Measurements from ENCODE around the gene YWHAQ. TPM values are rescaled to one million over a fixed set of nuclear protein-coding genes. Genes with fewer than 3 reads are reported as not detected.

YWHAQ gene
- total and polyA plus RNA-seq, 2 of the 4 experiments (the other 2 are of a cell fraction), result 196 to 255 TPM

DNA sequence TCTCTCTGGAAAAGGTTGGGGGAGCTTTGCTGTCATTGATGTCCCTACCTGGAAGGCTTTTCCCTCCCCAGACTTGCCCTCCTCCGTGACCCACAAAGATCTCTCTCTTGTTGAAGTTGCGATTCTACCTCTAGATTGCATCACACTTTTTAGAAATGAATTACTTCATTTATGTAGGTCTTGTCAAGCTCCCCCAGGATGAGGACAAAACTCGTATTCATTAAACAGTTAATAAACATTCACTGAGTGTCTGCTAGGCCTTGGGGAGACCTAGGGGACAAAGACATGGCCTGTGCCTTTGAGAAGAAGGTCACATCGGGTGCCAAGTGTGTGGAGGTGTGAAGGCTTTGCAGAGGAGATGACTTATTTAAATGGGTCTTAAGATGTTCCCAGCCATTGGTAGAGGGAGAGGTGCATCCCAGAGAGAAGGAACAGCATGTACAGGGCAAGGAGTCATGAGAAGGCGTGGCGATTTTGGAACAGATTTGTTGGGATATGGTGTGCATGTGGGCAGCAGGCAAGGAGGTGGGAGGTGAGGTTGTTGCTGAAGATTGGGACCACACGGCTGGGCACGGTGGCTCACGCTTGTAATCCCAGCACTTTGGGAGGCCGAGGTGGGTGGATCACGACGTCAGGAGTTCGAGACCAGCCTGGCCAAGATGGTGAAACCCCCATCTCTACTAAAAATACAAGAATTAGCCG lies 9.8 kb upstream of the YWHAQ start:
- H3K9ac ChIP-seq (ENCODE audit: low read depth, low read length), result no peak overlapping the region
- ChIA-PET POLR2A (ENCODE audit: unreplicated experiment) (no interaction called here), CTCF (interaction anchor here (0.6 kb wide), 1 partner anchor 31 kb away, joined by 3 read pairs; no protein-coding TSS in a partner anchor)
- peak overlapping the region; percentile 78 for H3K4ac ChIP-seq (ENCODE audit: low read depth, low read length)
- no peaks in the 10 kb centered on the region for H3K9me3 ChIP-seq (ENCODE audit: control insufficient read depth, insufficient read depth, low read length)
- H3K23ac ChIP-seq (ENCODE audit: low read depth, low read length), result peak overlapping the region; percentile 1; the same call in 1 of the 2 replicates
- H2AK9ac ChIP-seq (replicated peaks; ENCODE audit: low read depth, low read length, poor library complexity), result no peak overlapping the region
- no peak overlapping the region for H3K27ac ChIP-seq (ENCODE audit: insufficient read depth, low read length)
- H3K56ac ChIP-seq (ENCODE audit: extremely low read depth, insufficient read depth, low read length), result no peak overlapping the region
- ATAC-seq (ENCODE audit: low read depth) (no peak), DNase-seq (no peak)
- no peaks in the 10 kb centered on the region for H3K27me3 ChIP-seq (ENCODE audit: control insufficient read depth, insufficient read depth, low read length)
- no peaks in the 10 kb centered on the region for H4K20me1 ChIP-seq (ENCODE audit: insufficient read depth, low read length)
- no TSS peak for BruUV-seq (replicated peaks)
- H3K18ac ChIP-seq (ENCODE audit: low read depth, low read length), result no peak overlapping the region; the same call in 1 of the 2 replicates
- H4K5ac ChIP-seq (ENCODE audit: low read depth, low read length), result no peak overlapping the region
- peak overlapping the region; percentile 67; the same call in 1 of the 3 replicates for H2BK15ac ChIP-seq (ENCODE audit: low read depth, low read length)
- H3K79me1 ChIP-seq (ENCODE audit: low read depth in 1 of 2, low read length in 2 of 2), result peaks cover 0 to 15% of the 10 kb centered on the region in 2 experiments; a peak in 1 of 4 replicates
- no peak overlapping the region for H2AFZ ChIP-seq (replicated peaks; ENCODE audit: low read length, poor library complexity)
- peaks cover 24% of the 10 kb centered on the region for H3K4me1 ChIP-seq (ENCODE audit: control insufficient read depth, insufficient read depth, low read length)
- peak overlapping the region; percentile 76 for H2BK20ac ChIP-seq (ENCODE audit: low read depth, low read length)
- peak overlapping the region; percentile 50; the same call in 1 of the 2 replicates for H3K14ac ChIP-seq (replicated peaks; ENCODE audit: low read depth, low read length)
- peak overlapping the region; percentile 92 for H2AK5ac ChIP-seq (ENCODE audit: low read depth, low read length)
- no peak overlapping the region for H3K4me2 ChIP-seq (ENCODE audit: low read depth, low read length)
- dilution Hi-C loops (cut with HindIII; ENCODE audit: low sequenced_read_pairs, unreplicated experiment), result no loop called here
- H2BK5ac ChIP-seq (ENCODE audit: low read depth, low read length, poor library complexity, severe bottlenecking), result no peak overlapping the region
- H2BK120ac ChIP-seq (ENCODE audit: low read depth, low read length), result peak overlapping the region; percentile 77
- WGBS, 2 experiments (ENCODE audit: extremely low coverage in 2 of 2, insufficient read length in 1 of 2), result 94% methylated on average over 4 of the region's 14 CpGs; no CpG with 5 or more reads in 1 of the 2 experiments
- TF ChIP-seq POLR2A (IDR thresholded peaks at IDR 0.05; ENCODE audit: low read depth, low read length) (no peak), CEBPB (IDR thresholded peaks at IDR 0.05; ENCODE audit: low read depth, low read length) (peak; percentile 54)
- no peak overlapping the region for H4K91ac ChIP-seq (ENCODE audit: insufficient read depth, low read depth, low read length)
- H3K4me3 ChIP-seq (ENCODE audit: insufficient read depth, low read depth, low read length), result no peak overlapping the region
- no peak overlapping the region for H4K8ac ChIP-seq (ENCODE audit: low read depth in 2 of 2, low read length in 2 of 2)
- H3K36me3 ChIP-seq (ENCODE audit: control insufficient read depth, insufficient read depth, low read length), result no peaks in the 10 kb centered on the region
- intact Hi-C loops (cut with micrococcal nuclease), result no loop called here
- peaks cover 33% of the 10 kb centered on the region for H3K9me1 ChIP-seq (ENCODE audit: insufficient read depth, low read length)
- in situ Hi-C loops (cut with MboI; ENCODE audit: low sequenced_read_pairs), result no loop called here
